NCI-H1436 (cell line): ENCODE data around the gene RNF157.
"Not testable (repeated sequence)": the region's sequence is repeated elsewhere in the genome, so short reads cannot be mapped to it uniquely, and the experiment has no call there.

ENCODE experiments used
- DNase-seq: peaks from one replicate; lab custom pipeline; 2025; lab: John Stamatoyannopoulos, UW

Gene RNF157

GRCh38 chr17:76188213-76189016, 51.9 kb downstream of the RNF157 start:
- no peak for DNase-seq

- DNase-seq, result not testable (repeated sequence)
Observed at GRCh38 chr17:76186774-76187173, 53.5 kb downstream of the RNF157 start.

- DNase-seq, result no peak
Observed at GRCh38 chr17:76184290-76184689, 56.0 kb downstream of the RNF157 start.

DNA sequence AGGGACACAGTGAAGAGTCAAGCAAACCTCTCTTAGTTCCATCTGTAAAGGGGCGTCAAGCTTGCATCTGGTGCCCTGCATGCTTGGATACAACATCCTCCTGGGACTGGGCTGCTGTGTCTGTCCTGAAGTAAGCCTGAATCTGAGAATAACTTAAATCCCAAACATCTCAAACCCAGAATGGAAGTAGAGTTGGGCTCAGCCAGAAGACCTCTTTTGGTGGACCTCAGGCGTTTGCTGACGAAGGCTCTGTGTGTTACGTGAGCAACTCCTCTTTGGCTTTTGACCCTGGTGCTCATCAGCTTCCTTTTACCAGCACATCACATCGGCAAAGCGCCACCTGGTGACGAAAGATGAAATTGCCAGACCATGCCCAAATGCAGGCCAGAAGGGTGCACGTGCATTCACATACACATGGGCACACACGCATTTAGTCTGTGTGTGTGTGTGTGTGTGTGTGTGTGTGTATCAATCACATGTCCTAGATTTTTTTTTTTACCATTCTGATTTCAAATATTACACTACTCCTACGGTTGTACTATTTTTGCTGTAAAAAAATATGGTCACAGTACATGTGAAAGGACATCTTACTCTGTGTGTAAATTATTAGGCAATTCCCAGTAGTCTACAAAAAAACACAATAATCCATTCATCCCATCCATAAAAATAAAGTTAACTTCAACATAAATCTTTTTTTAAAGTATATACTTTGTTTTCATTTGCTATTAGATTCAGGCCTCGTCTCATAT, 58.1 kb downstream of the RNF157 start:
- DNase-seq, result peak; percentile 86

DNA sequence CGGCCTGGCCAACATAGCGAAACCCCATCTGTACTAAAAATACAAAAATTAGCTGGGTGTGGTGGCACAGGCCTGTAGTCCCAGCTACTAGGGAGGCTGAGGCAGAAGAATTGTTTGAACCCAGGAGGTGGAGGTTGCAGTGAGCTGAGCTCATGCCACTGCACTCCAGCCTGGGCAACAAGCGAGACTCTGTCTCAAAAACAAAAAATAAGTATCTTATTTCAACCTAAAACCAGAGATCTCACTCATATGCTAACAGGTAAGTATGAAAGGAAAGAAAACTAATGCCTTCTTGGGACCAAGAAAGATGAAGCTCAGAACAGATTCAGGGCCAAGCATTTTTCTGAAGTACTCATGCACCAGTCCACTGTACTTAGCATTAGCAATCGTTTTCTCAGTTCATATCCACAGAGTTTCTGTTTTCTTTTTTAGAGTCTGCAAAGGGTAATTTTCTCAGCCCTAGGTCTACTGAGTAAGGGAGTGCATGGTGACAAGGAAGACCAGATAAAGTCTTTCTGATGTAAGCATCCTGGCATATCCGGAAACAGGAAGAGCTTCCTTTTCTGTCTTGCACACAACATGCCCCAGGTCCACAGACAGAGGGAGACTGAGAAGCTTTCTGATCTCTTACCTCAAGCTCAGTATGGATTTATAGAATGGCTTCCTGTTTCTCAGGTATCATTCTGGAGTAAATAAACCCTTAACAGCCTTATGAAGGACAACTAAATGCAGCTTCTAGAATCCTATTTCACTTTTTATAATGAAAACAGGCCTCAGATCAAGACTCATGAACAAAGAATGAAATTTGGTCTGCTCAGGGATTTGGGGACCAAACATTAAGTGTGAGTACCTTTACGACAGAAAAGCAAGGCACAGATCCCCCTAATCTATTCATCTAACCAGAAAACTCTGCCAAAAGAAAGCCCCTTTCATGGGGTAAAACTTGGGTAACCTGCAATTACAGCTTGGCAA, 60.5 kb downstream of the RNF157 start:
- DNase-seq, result no peak

DNA sequence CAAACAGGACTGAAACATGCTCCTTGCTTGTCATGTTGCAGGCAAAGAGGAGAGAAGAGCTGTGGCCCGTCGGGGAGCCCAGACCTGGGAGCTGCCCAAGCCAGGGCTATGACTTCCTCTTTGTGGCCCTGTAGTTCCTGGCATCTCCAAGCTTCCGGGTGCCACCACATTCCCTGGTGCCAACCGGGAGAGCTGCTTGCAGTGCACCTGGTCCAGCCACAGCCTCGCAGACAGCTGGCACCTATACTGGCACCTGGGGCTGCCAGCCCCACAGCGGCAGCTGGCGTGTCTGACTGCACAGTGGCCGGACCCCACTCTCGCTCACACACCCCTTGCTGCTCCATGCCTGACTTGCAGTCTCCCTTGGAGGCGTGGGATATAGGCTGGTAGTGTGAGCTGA, 62.2 kb downstream of the RNF157 start:
- no peak for DNase-seq

- DNase-seq, result no peak
Observed at GRCh38 chr17:76176701-76177574, 63.4 kb downstream of the RNF157 start.

- no peak for DNase-seq
Observed at GRCh38 chr17:76174037-76174436, 66.3 kb downstream of the RNF157 start.

GRCh38 chr17:76173474-76173873, 66.8 kb downstream of the RNF157 start:
- no peak for DNase-seq

- peak; percentile 28 for DNase-seq
Observed at GRCh38 chr17:76171706-76172105, 68.6 kb downstream of the RNF157 start.

DNA sequence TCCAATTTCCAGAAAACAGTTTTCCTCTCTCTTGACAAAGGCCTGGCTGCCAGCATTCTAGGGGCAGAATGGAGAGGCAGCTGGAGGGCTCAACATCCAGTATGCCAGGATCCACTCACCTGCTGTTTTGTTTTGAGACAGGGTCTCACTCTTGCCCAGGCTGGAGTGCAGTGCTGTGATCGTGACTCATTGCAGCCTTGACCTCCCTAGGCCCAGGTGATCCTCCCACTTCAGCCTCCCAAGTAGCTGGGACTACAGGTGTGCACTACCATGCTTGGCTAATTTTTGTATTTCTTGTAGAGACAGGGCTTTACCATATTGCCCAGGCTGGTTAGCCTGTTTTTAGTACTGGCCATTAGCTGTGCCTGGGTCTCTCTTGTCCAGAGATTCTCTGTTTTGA, 70.2 kb downstream of the RNF157 start:
- DNase-seq, result no peak

- no peak for DNase-seq
Observed at GRCh38 chr17:76166906-76167305, 73.4 kb downstream of the RNF157 start.

DNA sequence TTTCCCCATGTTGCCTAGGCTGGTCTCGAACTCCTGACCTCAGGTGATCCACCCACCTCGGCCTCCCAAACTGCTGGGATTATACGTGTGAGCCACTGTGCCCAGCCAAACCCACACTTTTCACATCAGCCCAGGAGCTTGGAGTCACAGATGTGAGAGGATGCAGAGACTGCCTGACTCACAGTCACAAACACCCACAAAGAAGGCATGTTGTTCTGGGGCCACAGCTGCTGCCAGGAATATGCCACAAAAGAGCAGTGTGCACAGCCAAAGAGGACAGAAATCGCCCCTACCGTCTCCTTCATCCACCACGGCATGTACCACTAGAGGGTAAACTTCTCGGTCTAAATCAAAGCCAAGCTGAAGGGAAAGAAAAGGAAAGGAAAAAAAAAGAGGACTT, 74.1 kb downstream of the RNF157 start:
- DNase-seq, result no peak

DNA sequence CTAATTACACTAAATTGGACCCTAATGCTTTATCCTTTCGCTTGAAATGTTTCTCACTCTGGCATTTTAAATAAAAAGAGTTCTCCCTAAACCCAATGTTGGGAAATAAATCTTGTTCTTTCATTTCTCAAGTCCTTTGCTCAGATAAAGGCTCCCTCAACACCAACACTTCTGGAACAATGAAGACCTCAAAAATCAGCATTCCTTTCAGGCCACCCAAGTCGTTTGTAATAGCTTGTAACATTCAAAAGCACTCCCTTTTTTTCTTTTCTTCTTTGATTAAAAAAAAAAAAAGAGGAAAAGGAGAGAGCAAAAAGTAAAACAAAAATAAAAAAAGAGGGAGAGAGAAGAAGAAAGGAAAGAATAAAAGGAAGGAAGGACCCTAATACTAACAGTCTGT, 76.0 kb downstream of the RNF157 start:
- no peak for DNase-seq

DNA sequence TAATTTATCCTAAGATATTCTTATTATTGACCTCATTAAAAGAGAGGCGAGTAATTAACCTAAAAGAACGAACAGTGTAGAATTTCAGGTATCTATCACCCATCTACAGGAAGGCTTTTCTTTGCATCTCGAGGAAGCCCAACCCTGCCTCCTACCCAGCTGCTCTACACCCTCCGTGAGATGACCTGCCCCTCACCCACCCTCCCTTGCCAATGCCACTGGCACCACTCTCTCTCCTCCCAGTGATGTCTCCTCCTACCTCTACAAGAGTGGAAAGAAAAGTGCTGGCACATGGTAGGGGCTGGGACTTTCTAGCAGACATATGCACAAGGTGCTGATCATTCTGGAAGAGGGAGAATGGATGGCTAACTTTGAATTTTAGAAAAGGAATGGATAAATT, 76.4 kb downstream of the RNF157 start:
- DNase-seq, result no peak

GRCh38 chr17:76161619-76162266, 78.5 kb downstream of the RNF157 start:
- DNase-seq, result no peak

- DNase-seq, result no peak
Observed at GRCh38 chr17:76160896-76161528, 79.3 kb downstream of the RNF157 start.

DNA sequence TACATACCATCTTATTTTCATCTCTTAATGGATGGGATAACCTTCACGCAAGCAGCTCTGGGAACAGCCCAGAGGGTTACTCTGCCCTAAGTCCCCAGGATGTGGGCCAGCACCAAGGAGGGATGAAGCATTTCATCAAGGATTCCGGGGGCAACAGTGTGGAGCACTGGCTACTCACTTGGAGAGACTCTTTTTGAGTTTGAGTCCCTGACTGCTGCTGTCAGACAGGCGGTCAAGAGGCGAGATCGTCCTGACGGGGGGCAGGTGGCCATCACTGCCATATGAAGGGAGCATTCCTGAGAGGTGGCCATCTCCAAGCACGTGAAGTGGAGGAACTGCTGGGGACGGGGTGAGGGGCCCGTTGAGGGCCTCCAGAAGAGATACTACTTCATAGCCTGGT, 81.1 kb downstream of the RNF157 start:
- DNase-seq, result no peak

DNA sequence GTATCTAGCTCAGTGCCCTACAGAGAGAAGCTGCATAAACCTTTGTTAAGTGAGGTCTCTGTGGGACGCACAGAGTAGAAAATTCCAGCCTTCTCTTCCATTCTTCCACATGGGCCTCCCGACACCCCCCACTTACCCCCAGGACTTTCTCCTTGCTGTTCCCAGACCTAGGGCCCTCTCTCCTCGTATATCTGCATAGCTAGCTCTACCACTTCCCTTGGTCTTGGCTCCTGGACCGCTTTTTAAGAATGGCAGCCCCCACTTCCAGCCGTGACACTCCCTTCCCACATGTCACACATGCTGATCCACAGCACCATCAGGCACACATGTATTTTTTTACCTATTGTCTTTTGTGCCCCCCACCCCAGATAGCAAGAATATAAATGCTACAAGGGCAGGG, 82.5 kb downstream of the RNF157 start:
- no peak for DNase-seq

DNA sequence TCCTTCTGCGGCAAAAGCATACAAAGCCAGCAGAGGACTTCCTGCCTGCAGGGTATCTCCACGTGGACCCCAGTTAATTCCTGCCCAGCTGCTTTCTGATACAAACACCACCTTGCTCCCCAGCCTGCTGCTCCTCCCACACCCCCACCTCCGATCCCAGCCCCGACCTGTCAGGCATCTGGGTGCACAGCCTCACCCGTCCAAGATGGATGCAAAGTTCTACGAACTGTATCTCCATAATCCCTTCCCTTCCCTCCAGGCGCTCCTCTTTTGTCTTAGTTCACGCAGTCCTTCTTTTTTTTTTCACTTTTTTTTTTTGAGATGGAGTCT, 83.7 kb downstream of the RNF157 start:
- no peak for DNase-seq
